ENCODE results near the gene MCRIP2.

GRCh38 chr16:689175-689897, 47.7 kb downstream of the MCRIP2 start:
- TF ChIP-seq EP300 (IDR thresholded peaks at IDR 0.05) (no peak), POLR2A (IDR thresholded peaks at IDR 0.05) (no peak)

Measured in tibial nerve (tissue), 3 donors.